Mesendoderm (in vitro differentiated cells): ENCODE results near the gene RFFL.
"Not testable (repeated sequence)": the region's sequence is repeated elsewhere in the genome, so short reads cannot be mapped to it uniquely, and the experiment has no call there.

Experiments
- DNase-seq: peaks from one replicate; pipeline ENCODE4 v3.0.0; 2013
- H2AK5ac ChIP-seq: 2 replicates; pipeline ENCODE4 v1.6.1; 2013; ENCODE audit warnings: low read length, inconsistent platforms
- H2BK120ac ChIP-seq: 2 replicates; pipeline ENCODE4 v1.6.1; 2013; ENCODE audit warnings: low read depth, mild to moderate bottlenecking, low read length, moderate library complexity, mixed read lengths
- H2BK15ac ChIP-seq: replicated peaks from 2 replicates; pipeline ENCODE4 v1.6.1; 2013; ENCODE audit warnings: low read depth, mild to moderate bottlenecking, moderate library complexity
- H2BK5ac ChIP-seq: 2 replicates; pipeline ENCODE4 v1.6.1; 2013; ENCODE audit warnings: low read length, inconsistent platforms
- H3K18ac ChIP-seq: 2 replicates; pipeline ENCODE4 v1.6.1; 2013; ENCODE audit warnings: mild to moderate bottlenecking, low read length, mixed read lengths
- H3K23ac ChIP-seq: one replicate; pipeline ENCODE4 v1.6.1; 2013; ENCODE audit warnings: low read length
- H3K27ac ChIP-seq: 2 replicates; pipeline ENCODE4 v1.5.1; 2013; ENCODE audit warnings: low read depth, mild to moderate bottlenecking, inconsistent platforms, low read length, moderate library complexity
- H3K27me3 ChIP-seq: 2 replicates; pipeline ENCODE4 v1.6.1; 2013; ENCODE audit warnings: low read length, control low read depth, mild to moderate bottlenecking, inconsistent platforms; ENCODE audit not compliant: insufficient read depth, poor library complexity
- H3K36me3 ChIP-seq: 2 replicates; pipeline ENCODE4 v1.6.1; 2013; ENCODE audit warnings: low read length, inconsistent platforms; ENCODE audit not compliant: control insufficient read depth, insufficient read depth
- H3K4ac ChIP-seq: one replicate; pipeline ENCODE4 v1.6.1; 2013; ENCODE audit warnings: low read depth, mild to moderate bottlenecking, low read length, moderate library complexity
- H3K4me1 ChIP-seq: 2 replicates; pipeline ENCODE4 v1.6.1; 2013; ENCODE audit warnings: low read depth, low read length, inconsistent platforms; ENCODE audit not compliant: control insufficient read depth
- H3K4me2 ChIP-seq: 2 replicates; pipeline ENCODE4 v1.6.1; 2013; ENCODE audit warnings: low read length
- H3K4me3 ChIP-seq: 2 replicates; pipeline ENCODE4 v1.5.1; 2013; ENCODE audit warnings: mild to moderate bottlenecking, low read length
- H3K56ac ChIP-seq: one replicate; pipeline ENCODE4 v1.6.1; 2013; ENCODE audit warnings: low read length
- H3K79me1 ChIP-seq: 2 replicates; pipeline ENCODE4 v1.6.1; 2013; ENCODE audit warnings: low read length, inconsistent platforms
- H3K79me2 ChIP-seq: 2 replicates; pipeline ENCODE4 v1.6.1; 2013; ENCODE audit warnings: mild to moderate bottlenecking, low read length; ENCODE audit not compliant: control insufficient read depth, insufficient read depth
- H3K9ac ChIP-seq: 2 replicates; pipeline ENCODE4 v1.6.1; 2013; ENCODE audit warnings: low read length, inconsistent platforms
- H4K5ac ChIP-seq: one replicate; pipeline ENCODE4 v1.6.1; 2013; ENCODE audit warnings: low read length
- H4K8ac ChIP-seq: one replicate; pipeline ENCODE4 v1.6.1; 2013; ENCODE audit warnings: low read depth, mild to moderate bottlenecking, control low read depth, low read length, moderate library complexity
- WGBS: extraction: QIAGEN DNeasy Blood & Tissue Kit; methylation state at CpG from one replicate; pipeline ENCODE4 v1.1.7; 2013; ENCODE audit warnings: low lambda C conversion rate, missing lambda C conversion rate; ENCODE audit not compliant: insufficient coverage; ENCODE audit errors: extremely low coverage; 5-methylcytosine and 5-hydroxymethylcytosine counted together

The RFFL gene

DNA sequence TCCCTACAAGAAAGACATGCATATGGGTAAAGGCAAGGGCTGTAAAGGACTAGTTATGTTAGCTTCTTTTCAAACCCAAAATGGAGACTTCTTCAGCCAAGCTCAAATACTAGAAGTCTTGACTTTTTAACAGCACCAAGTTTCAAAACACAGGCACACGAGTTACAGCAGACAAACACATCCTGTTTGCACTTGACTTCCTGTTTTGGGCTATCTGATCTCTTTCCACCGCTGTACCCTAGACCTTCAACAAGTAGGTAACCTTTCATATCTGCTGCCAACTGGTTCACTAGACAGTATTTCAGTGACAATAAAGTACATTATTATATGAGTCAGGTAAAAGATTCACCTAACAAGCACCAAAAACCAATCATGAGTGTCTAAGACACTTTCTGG, 12.3 kb downstream of the RFFL start:
- no peak overlapping the region for H2BK15ac ChIP-seq
- no peak overlapping the region for H2AK5ac ChIP-seq
- no peaks in the 10 kb centered on the region for H3K79me2 ChIP-seq
- H2BK120ac ChIP-seq, result no peak overlapping the region
- H3K36me3 ChIP-seq, result no peaks in the 10 kb centered on the region
- no peak overlapping the region for H3K9ac ChIP-seq
- no peak overlapping the region for H4K8ac ChIP-seq
- no peak overlapping the region for H3K4ac ChIP-seq
- H3K4me2 ChIP-seq, result no peak overlapping the region
- H3K18ac ChIP-seq, result peak overlapping the region; percentile 25
- peaks cover 10% of the 10 kb centered on the region for H3K4me1 ChIP-seq
- H3K4me3 ChIP-seq, result no peak overlapping the region
- WGBS, result no CpG with 5 or more reads among the region's 2 CpGs
- no peak for DNase-seq
- no peaks in the 10 kb centered on the region for H3K79me1 ChIP-seq
- H3K27me3 ChIP-seq, result no peaks in the 10 kb centered on the region
- H3K23ac ChIP-seq, result no peak overlapping the region
- H3K56ac ChIP-seq, result no peak overlapping the region
- H2BK5ac ChIP-seq, result no peak overlapping the region
- H3K27ac ChIP-seq, result no peak overlapping the region
- no peak overlapping the region for H4K5ac ChIP-seq

DNA sequence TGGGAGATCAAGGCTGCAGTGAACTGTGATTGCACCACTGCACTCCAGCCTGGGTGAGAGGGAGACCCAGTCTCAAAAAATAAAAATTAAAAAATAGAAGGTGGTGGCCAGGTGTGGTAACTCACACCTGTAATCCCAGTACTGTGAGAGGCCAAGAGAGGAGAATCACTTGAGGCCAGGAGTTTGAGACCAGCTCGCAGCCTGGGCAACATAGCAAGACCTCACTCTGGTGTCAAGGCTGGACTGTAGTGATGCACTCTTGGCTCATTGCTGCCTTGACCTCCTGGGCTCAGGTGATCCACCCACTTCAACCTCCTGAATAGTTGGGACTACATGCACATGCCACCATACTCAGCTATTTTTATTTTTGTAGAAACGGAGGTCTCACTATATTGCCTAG, 13.3 kb downstream of the RFFL start:
- Histone ChIP-seq H3K4me2 (no peak overlapping the region), H3K56ac (no peak overlapping the region), H3K27ac (no peak overlapping the region), H3K9ac (no peak overlapping the region), H4K5ac (no peak overlapping the region), H3K4me1 (peaks cover 7% of the 10 kb centered on the region), H3K18ac (no peak overlapping the region), H3K79me2 (no peaks in the 10 kb centered on the region), H3K4ac (no peak overlapping the region), H2BK5ac (no peak overlapping the region), H3K23ac (no peak overlapping the region), H4K8ac (no peak overlapping the region), H3K27me3 (no peaks in the 10 kb centered on the region), H2AK5ac (no peak overlapping the region), H2BK15ac (no peak overlapping the region), H3K79me1 (no peaks in the 10 kb centered on the region), H3K36me3 (no peaks in the 10 kb centered on the region), H3K4me3 (no peak overlapping the region), H2BK120ac (no peak overlapping the region)
- no peak for DNase-seq
- no CpG with 5 or more reads among the region's 2 CpGs for WGBS

DNA sequence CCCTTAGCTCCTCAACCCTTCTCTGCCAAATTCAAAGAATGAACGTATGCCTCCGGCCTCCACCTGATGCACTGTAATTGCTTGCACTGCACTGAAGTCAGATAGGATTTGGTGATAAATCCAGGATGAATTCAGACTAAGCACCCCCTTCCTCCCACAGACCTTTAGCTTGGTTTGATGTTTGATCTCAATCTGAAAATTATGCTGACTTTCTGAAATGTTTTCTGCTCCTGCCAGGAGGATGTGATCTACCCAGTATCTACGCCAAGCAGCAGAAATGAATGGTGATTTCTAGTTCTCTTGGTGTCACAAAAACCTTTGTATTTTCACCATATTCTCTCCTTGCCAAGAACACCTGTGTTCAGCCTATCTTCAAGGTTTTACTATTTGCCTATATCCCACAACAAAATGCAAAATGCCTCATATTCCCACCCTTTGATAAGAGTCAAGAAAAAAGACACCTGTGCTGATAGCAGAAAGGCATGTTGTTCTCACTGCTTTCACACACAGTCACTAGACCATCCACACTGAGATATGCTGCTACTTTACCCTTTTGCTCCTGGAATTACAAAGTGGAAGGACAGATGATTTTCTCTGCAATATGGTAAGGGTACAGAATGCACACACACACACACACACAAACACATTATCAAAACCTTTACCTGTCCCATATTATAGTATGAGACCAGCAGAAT, 14.7 kb downstream of the RFFL start:
- H3K23ac ChIP-seq, result no peak overlapping the region
- no peak overlapping the region for H3K4me2 ChIP-seq
- H4K5ac ChIP-seq, result no peak overlapping the region
- H2BK15ac ChIP-seq, result no peak overlapping the region
- no peak overlapping the region for H4K8ac ChIP-seq
- DNase-seq, result no peak
- H3K56ac ChIP-seq, result no peak overlapping the region
- H2BK5ac ChIP-seq, result no peak overlapping the region
- no CpG with 5 or more reads among the region's 3 CpGs for WGBS
- no peaks in the 10 kb centered on the region for H3K79me1 ChIP-seq
- no peaks in the 10 kb centered on the region for H3K79me2 ChIP-seq
- H3K27me3 ChIP-seq, result no peaks in the 10 kb centered on the region
- peaks cover 7% of the 10 kb centered on the region for H3K4me1 ChIP-seq
- no peak overlapping the region for H2AK5ac ChIP-seq
- H3K18ac ChIP-seq, result peak overlapping the region; percentile 5
- no peak overlapping the region for H3K4me3 ChIP-seq
- no peaks in the 10 kb centered on the region for H3K36me3 ChIP-seq
- H3K9ac ChIP-seq, result no peak overlapping the region
- no peak overlapping the region for H3K4ac ChIP-seq
- no peak overlapping the region for H3K27ac ChIP-seq
- no peak overlapping the region for H2BK120ac ChIP-seq

DNA sequence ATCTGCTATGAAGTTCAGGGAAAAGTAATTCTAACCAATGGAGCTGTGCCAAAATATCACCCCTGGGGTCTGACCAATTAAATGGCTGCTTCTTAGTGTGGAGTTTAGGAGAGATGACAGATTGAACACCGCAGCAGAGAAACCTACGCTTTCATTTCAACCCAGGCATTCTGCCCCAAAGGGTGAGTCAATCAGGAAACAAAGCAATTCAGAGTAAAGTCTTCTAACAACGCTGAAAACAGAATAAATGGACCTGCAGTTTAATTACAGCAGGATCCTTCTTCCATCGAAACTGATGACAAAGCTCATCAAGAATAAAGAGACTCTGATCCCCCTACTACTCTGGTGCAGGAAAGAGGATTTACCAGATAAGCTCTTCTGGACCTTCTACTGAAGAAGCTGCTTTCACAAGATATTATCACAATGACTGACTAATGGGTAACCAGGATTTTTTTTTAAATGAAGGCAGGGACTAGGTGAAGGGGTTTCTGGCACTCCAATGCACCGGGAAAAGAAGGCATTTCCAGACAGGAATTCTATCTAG, 16.7 kb downstream of the RFFL start:
- Histone ChIP-seq H2AK5ac (no peak overlapping the region), H3K23ac (no peak overlapping the region), H4K5ac (no peak overlapping the region), H3K4ac (no peak overlapping the region), H4K8ac (no peak overlapping the region), H3K79me1 (no peaks in the 10 kb centered on the region), H2BK120ac (no peak overlapping the region), H3K56ac (no peak overlapping the region), H3K27ac (no peak overlapping the region), H3K4me3 (no peak overlapping the region), H3K9ac (no peak overlapping the region), H3K36me3 (no peaks in the 10 kb centered on the region), H3K4me2 (no peak overlapping the region), H3K27me3 (no peaks in the 10 kb centered on the region), H2BK15ac (no peak overlapping the region), H3K79me2 (no peaks in the 10 kb centered on the region), H2BK5ac (no peak overlapping the region), H3K4me1 (peaks cover 1% of the 10 kb centered on the region), H3K18ac (no peak overlapping the region)
- no CpG with 5 or more reads among the region's 5 CpGs for WGBS
- no peak for DNase-seq

DNA sequence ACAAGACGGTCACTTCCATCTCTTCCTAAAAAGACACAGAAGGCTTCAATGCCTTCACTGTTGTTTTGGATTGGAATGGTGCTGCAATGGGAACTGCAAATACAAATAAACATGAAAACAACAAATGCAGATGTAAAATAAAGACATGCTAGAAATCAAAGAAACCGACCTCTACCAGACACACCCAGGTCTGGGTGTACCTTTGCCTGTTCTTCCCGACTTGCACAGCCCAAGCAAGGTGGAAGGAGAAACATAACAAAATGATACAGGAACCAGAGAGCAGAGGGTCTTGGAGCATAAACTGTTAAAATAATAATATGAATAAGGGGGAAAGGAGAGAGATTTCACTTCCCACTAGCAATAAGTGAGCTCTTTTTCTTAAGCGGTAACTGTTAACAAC, 17.3 kb downstream of the RFFL start:
- Histone ChIP-seq H3K79me1 (no peaks in the 10 kb centered on the region), H3K4me3 (no peak overlapping the region), H2AK5ac (no peak overlapping the region), H2BK15ac (no peak overlapping the region), H3K27me3 (no peaks in the 10 kb centered on the region), H2BK5ac (no peak overlapping the region), H3K4me1 (no peaks in the 10 kb centered on the region), H3K56ac (no peak overlapping the region), H3K9ac (no peak overlapping the region), H4K8ac (no peak overlapping the region), H4K5ac (no peak overlapping the region), H2BK120ac (no peak overlapping the region), H3K18ac (no peak overlapping the region), H3K79me2 (no peaks in the 10 kb centered on the region), H3K36me3 (no peaks in the 10 kb centered on the region), H3K23ac (no peak overlapping the region), H3K27ac (no peak overlapping the region), H3K4me2 (no peak overlapping the region), H3K4ac (no peak overlapping the region)
- WGBS, result no CpG with 5 or more reads among the region's 4 CpGs
- no peak for DNase-seq

DNA sequence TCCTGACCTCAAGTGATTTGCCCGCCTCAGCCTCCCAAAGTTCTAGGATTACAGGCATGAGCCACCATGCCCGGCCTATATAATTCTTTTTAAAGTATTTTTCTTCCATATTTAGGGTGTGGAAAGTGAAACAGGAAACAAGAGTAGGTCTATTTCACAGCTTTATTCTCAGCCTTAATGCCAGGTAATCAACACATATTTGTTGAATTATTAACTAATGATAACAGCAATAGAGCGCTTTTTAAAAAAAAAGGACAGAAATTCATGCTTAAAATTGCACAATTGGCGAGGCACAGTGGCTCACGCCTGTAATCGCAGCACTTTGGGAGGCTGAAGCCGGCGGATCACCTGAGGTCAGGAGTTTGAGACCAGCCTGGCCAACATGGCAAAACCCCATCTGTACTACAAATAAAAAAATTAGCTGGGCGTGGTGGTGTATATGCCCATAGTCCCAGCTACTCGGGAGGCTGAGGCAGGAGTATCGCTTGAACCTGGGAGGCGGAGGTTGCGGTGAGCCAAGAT, 18.0 kb downstream of the RFFL start:
- H3K18ac ChIP-seq, H3K79me1 ChIP-seq, H2AK5ac ChIP-seq, H4K8ac ChIP-seq, H3K9ac ChIP-seq, H3K4me1 ChIP-seq, H2BK15ac ChIP-seq, H2BK120ac ChIP-seq, H3K27ac ChIP-seq, DNase-seq, H3K23ac ChIP-seq, H3K4me2 ChIP-seq, H3K56ac ChIP-seq, H3K36me3 ChIP-seq, H3K4me3 ChIP-seq, H2BK5ac ChIP-seq, H3K79me2 ChIP-seq, H4K5ac ChIP-seq, H3K27me3 ChIP-seq, H3K4ac ChIP-seq: not testable (repeated sequence)
- no CpG with 5 or more reads among the region's 13 CpGs for WGBS
